ENCODE data around the gene PRR11.

Gene PRR11

GRCh38 chr17:59238906-59239305 lies 83.4 kb downstream of the PRR11 start:
- Histone ChIP-seq H3K4me1 (ENCODE audit: control insufficient read depth, insufficient read depth, low read length) (no peaks in the 10 kb centered on the region), H3K27me3 (ENCODE audit: control insufficient read depth, insufficient read depth, low read length, poor library complexity, severe bottlenecking) (no peaks in the 10 kb centered on the region), H3K4me3 (ENCODE audit: insufficient read depth, low read depth, low read length) (no peak overlapping the region), H3K36me3 (ENCODE audit: control insufficient read depth, insufficient read depth, low read length) (no peaks in the 10 kb centered on the region), H3K27ac (ENCODE audit: insufficient read depth, low read depth, low read length, poor library complexity, severe bottlenecking) (no peak overlapping the region), H3K9me3 (ENCODE audit: control insufficient read depth, low read length) (no peaks in the 10 kb centered on the region)
- WGBS, 2 experiments = 95 to 96% methylated on average over 2 of the region's 2 CpGs

DNA sequence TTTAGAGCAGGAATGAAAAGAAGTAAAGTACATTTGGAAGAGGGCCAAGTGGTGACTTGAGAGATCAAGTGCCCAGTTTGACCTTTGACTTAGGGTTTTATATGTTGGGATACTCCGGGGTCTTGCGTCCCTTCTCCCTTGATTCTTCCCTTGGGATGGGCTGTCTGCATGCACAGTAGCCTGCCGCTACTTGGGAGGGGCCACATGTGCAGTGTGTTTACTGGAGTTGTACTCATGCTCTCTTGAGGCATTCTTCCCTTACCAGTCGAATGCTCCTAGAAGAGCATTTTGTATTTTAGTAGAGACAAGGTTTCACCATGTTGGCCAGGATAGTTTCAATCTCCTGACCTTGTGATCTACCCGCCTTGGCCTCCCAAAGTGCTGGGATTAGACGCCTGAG lies 88.5 kb downstream of the PRR11 start:
- no peak overlapping the region for H3K4me3 ChIP-seq (ENCODE audit: insufficient read depth, low read depth, low read length)
- WGBS, 2 experiments = 93 to 94% methylated on average over 6 of the region's 6 CpGs

More for the DNA sequence above, 88.5 kb downstream of the PRR11 start:
- H3K9me3 ChIP-seq (ENCODE audit: control insufficient read depth, low read length) = no peaks in the 10 kb centered on the region
- no peak overlapping the region for H3K27ac ChIP-seq (ENCODE audit: insufficient read depth, low read depth, low read length, poor library complexity, severe bottlenecking)
- no peaks in the 10 kb centered on the region for H3K4me1 ChIP-seq (ENCODE audit: control insufficient read depth, insufficient read depth, low read length)
- no peaks in the 10 kb centered on the region for H3K36me3 ChIP-seq (ENCODE audit: control insufficient read depth, insufficient read depth, low read length)
- no peaks in the 10 kb centered on the region for H3K27me3 ChIP-seq (ENCODE audit: control insufficient read depth, insufficient read depth, low read length, poor library complexity, severe bottlenecking)

All from ectodermal cell (in vitro differentiated cells).